ENCODE data around the gene PFN3. TPM values are rescaled to one million over a fixed set of nuclear protein-coding genes. Genes with fewer than 3 reads are reported as not detected.

Gene PFN3
- total RNA-seq, 2 donors from 2014 or later, result not detected

- Mint-ChIP-seq H3K27ac (peak overlapping the region in 1 of 2 donors; percentile 78), H3K36me3 (peaks cover 3 to 14% of the 10 kb centered on the region in 2 donors), H3K9me3 (no peaks in the 10 kb centered on the region)
- DNase-seq (ENCODE audit: low spot score in 2 of 2), result no peak
- ATAC-seq, result no peak
Measured at GRCh38 chr5:177374211-177374610, 26.2 kb downstream of the PFN3 start.

DNA sequence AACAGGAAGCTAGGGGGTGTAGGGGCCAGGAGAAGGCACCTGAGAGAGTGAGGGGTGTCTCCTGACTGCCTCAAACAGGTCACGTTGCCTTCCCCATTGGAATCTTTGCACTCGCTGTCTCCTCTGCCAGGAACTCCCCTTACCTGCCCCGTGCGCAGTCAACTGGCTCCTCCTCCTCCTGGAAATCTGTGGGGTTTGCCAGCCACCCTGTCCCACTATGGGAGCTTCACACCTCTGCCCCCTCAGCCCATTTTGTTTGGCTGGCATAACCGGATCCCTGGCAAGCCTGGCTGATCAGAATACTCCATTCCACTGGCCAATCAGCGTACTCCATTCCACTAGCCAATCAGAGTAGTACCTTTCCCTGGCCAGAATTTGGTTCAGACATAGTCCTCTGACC lies 26.7 kb downstream of the PFN3 start:
- DNase-seq (ENCODE audit: low spot score in 2 of 2) (no peak), ATAC-seq (no peak)
- Mint-ChIP-seq H3K9me3 (no peaks in the 10 kb centered on the region), H3K27ac (peak overlapping the region; percentile 78 to 87), H3K36me3 (peaks cover 7 to 18% of the 10 kb centered on the region in 2 donors)

GRCh38 chr5:177372910-177373309 lies 27.6 kb downstream of the PFN3 start:
- ATAC-seq (peak; percentile 45 to 49), DNase-seq (ENCODE audit: low spot score in 2 of 2) (no peak)
- Mint-ChIP-seq H3K9me3 (no peaks in the 10 kb centered on the region), H3K27ac (peak overlapping the region; percentile 78 to 93), H3K36me3 (peaks cover 14 to 24% of the 10 kb centered on the region in 2 donors)

DNA sequence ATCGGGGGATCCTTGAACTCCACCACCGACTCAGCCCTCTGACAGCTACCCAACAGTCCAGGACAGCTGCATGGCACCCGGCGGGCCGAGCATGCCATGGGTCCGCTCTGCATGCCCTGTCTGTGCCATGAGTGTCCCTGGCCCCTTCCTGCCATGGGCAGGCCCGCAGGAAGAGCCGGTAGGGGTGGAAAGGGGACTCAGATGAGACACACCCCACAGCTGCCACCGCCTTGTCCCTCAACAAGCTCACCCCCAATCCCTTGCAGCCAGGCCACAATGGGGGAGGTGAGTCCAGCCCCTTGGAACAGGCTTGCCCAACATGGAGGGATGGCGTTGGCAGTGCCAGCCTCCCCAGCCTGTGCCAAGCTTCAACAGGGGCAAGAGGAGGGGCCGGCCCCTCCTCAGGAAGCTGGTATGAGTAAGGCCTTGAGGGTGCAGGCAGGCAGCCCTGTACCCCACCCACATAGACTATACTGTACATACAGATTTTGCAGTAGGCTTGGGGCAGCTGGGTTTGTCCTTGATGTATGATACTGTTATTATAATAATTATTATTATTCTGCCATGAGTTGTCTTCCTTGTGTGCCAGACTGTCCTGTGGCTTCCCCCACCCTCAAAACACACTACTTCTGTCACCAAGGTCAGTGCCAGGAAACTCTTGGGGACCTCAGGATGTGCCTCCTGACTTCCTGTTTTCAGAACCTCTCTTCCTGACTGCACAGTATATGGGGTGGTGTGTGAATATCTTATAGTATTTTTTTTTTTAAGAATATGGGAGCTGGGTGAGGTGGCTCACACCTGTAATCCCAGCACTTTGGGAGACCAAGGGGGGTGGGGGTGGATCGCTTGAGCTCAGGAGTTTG lies 28.2 kb downstream of the PFN3 start:
- ATAC-seq (peak; percentile 53 to 73), DNase-seq (ENCODE audit: low spot score in 2 of 2) (no peak)
- H3K9me3 Mint-ChIP-seq, result no peaks in the 10 kb centered on the region
- peak overlapping the region; percentile 78 to 93 for H3K27ac Mint-ChIP-seq
- H3K36me3 Mint-ChIP-seq, result peaks cover 14 to 24% of the 10 kb centered on the region in 2 donors

GRCh38 chr5:177371120-177372033 lies 29.1 kb downstream of the PFN3 start:
- peak overlapping the region; percentile 50 to 78 for H3K27ac Mint-ChIP-seq
- H3K9me3 Mint-ChIP-seq, result no peaks in the 10 kb centered on the region
- H3K36me3 Mint-ChIP-seq, result peaks cover 14 to 24% of the 10 kb centered on the region in 2 donors
- ATAC-seq, result no peak
- DNase-seq (ENCODE audit: low spot score in 2 of 2), result no peak

GRCh38 chr5:177370488-177371119 lies 29.9 kb downstream of the PFN3 start:
- peaks cover 14 to 24% of the 10 kb centered on the region in 2 donors for H3K36me3 Mint-ChIP-seq
- peak; percentile 73 to 74 for ATAC-seq
- H3K27ac Mint-ChIP-seq, result no peak overlapping the region
- peak; percentile 48 to 77 for DNase-seq (ENCODE audit: low spot score in 2 of 2)
- no peaks in the 10 kb centered on the region for H3K9me3 Mint-ChIP-seq

- no peaks in the 10 kb centered on the region for H3K9me3 Mint-ChIP-seq
- H3K27ac Mint-ChIP-seq, result peak overlapping the region; percentile 19 to 63
- DNase-seq (ENCODE audit: low spot score in 2 of 2) (no peak), ATAC-seq (no peak)
- H3K36me3 Mint-ChIP-seq, result peaks cover 14 to 24% of the 10 kb centered on the region in 2 donors
Measured at GRCh38 chr5:177369645-177370440, 30.6 kb downstream of the PFN3 start.

- no peak for DNase-seq (ENCODE audit: low spot score in 2 of 2)
- peak overlapping the region; percentile 19 to 63 for H3K27ac Mint-ChIP-seq
- ATAC-seq, result no peak
Measured at GRCh38 chr5:177368869-177369644, 31.4 kb downstream of the PFN3 start.

GRCh38 chr5:177367981-177368868 lies 32.2 kb downstream of the PFN3 start:
- Mint-ChIP-seq H3K36me3 (peaks cover 14 to 18% of the 10 kb centered on the region in 2 donors), H3K9me3 (no peaks in the 10 kb centered on the region)

More at GRCh38 chr5:177368869-177369644, 31.4 kb downstream of the PFN3 start:
- Mint-ChIP-seq H3K9me3 (no peaks in the 10 kb centered on the region), H3K36me3 (peaks cover 14 to 24% of the 10 kb centered on the region in 2 donors)

DNA sequence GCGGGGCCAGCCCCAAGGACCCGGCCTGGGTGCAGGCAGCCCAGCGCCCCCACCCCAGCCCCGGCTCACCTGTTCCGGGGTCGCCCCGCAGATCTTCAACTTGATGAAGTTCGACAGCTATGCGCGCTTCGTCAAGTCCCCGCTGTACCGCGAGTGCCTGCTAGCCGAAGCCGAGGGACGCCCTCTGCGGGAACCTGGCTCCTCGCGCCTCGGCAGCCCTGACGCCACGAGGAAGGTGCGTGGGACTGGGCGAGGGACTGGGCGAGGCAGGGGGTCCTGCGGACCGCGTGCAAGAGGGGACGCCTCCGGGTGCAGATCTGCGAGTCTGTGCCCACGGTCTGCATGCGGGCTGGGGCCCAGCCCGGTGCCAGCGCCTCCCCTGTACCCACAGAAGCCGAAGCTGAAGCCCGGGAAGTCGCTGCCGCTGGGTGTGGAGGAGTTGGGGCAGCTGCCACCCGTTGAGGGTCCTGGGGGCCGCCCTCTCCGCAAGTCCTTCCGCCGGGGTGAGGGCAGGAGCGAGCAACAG lies 33.1 kb downstream of the PFN3 start:
- H3K36me3 Mint-ChIP-seq, result peaks cover 14 to 19% of the 10 kb centered on the region in 2 donors
- no peak for DNase-seq (ENCODE audit: low spot score in 2 of 2)
- no peak for ATAC-seq

More at GRCh38 chr5:177367981-177368868, 32.2 kb downstream of the PFN3 start:
- H3K27ac Mint-ChIP-seq, result peak overlapping the region in 1 of 2 donors; percentile 63
- no peak for ATAC-seq
- DNase-seq (ENCODE audit: low spot score in 2 of 2), result no peak

DNA sequence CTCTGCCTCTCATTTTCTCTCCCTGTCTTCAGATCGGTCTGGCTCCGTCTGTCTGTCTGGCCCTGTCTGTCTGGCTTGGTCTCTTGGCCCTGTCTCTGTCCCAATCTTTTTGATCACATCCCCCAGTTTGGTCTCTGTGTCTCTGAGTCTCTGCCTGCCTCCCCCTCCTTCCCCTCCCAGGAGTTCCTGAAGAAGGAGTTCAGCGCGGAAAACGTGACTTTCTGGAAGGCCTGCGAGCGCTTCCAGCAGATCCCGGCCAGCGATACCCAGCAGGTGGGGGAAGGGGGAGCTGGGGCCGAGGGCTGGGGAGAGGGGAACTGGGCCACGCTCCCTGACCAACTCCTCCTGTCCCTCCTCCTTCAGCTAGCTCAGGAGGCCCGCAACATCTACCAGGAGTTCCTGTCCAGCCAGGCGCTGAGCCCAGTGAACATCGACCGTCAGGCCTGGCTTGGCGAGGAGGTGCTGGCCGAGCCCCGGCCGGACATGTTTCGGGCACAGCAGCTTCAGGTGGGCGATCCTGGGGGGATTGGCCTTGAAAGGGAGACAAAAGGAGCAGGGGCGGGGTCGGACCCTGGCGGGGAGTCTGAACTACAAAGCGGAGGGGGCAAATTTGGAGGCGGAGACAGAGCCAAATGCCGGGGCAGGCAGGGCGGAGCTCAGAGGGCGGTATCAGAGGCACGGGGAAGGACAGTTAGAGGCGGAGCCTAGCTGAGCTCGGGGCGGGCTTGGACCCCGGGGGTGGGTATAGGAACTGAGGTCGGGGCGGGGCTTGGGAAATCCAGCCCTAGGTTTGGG lies 33.7 kb downstream of the PFN3 start:
- Mint-ChIP-seq H3K9me3 (no peaks in the 10 kb centered on the region), H3K27ac (peak overlapping the region in 1 of 2 donors; percentile 68), H3K36me3 (peaks cover 14 to 25% of the 10 kb centered on the region in 2 donors)
- DNase-seq (ENCODE audit: low spot score in 2 of 2) (no peak), ATAC-seq (no peak)

More for the DNA sequence above, 33.1 kb downstream of the PFN3 start:
- Mint-ChIP-seq H3K9me3 (no peaks in the 10 kb centered on the region), H3K27ac (no peak overlapping the region)

GRCh38 chr5:177365845-177366527 lies 34.5 kb downstream of the PFN3 start:
- Mint-ChIP-seq H3K9me3 (no peaks in the 10 kb centered on the region), H3K36me3 (peaks cover 14 to 26% of the 10 kb centered on the region in 2 donors), H3K27ac (no peak overlapping the region)
- no peak for ATAC-seq
- DNase-seq (ENCODE audit: low spot score in 2 of 2), result no peak

Data from activated naive CD4-positive, alpha-beta T cell treated with anti-CD3 and anti-CD28 coated beads, Interleukin-2, amount 50 U/mL, for 72 hours (primary cell).